ENCODE data around the gene DIS3L.
"Not testable (repeated sequence)": the region's sequence is repeated elsewhere in the genome, so short reads cannot be mapped to it uniquely, and the experiment has no call there.

DIS3L gene

DNA sequence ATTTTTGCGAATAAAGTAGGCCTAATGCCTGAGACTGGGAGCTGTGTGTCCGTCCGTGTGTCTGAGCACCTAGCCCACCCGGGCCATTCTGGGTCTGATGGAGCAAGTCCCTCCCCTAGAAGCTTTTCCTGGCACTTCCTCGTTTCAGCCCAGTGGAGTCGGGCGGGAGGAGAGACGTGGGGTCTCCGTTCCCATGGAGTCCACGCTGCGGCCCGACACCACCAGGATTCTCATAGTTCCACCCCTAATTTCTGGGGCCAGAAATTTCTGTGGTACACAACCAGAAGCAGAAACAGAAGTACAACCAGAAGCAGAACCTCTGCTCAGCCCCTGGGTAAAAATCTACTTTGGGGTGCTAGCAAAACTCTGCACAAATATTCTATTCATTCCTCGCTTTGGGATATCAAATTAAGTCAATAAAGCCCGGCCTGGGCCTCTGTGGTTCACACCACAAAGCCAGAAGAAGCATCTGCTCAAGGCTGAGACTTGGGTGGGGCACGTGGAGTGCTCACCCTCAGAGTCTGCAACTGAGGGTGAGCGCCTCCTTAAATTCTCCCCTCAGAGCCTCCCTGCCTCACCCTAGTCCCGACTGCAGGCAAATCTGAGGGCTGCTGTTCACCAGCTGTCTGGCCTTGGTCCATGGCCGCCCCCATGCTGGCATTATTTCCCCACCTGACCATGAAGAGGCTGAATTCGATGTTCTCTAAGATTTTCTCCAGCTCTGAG is 38.3 kb upstream of the DIS3L start:
- H3K27me3 ChIP-seq (ENCODE audit: control insufficient read depth, insufficient read depth, low read length): peaks cover 78% of the 10 kb centered on the region
- H3K4me3 ChIP-seq (ENCODE audit: low read depth, low read length): peak overlapping the region; percentile 78
- H3K27ac ChIP-seq (ENCODE audit: low read depth, low read length): no peak overlapping the region
- no peaks in the 10 kb centered on the region for H3K9me3 ChIP-seq (ENCODE audit: control insufficient read depth, insufficient read depth, low read length)
- H3K36me3 ChIP-seq (ENCODE audit: control insufficient read depth, insufficient read depth, low read length): no peaks in the 10 kb centered on the region
- H3K4me1 ChIP-seq (ENCODE audit: control insufficient read depth, insufficient read depth, low read length): peaks cover 22% of the 10 kb centered on the region
- no peak overlapping the region for H3K9ac ChIP-seq (ENCODE audit: low read depth, low read length)

DNA sequence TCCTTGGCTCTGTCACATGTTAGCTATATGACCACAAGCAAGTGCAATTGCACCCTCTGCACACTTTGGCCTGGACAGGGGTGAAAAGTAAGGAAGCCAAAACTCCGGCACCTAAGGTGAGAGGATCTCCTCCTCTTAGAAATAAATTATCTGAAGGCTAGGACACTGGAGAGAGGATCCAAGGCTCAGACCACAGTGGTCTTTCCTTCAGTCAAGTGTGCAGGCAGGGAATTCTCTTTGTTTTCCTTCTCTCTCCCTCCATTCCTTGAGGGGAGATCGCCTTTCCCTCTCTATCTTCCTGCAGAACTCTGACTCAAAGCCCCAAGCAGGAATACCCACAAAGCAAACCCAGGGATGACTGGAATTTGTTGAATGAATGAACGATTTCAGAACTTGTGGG is 36.7 kb upstream of the DIS3L start:
- H3K9me3 ChIP-seq (ENCODE audit: control insufficient read depth, insufficient read depth, low read length): no peaks in the 10 kb centered on the region
- H3K27ac ChIP-seq (ENCODE audit: low read depth, low read length): no peak overlapping the region
- peaks cover 62% of the 10 kb centered on the region for H3K27me3 ChIP-seq (ENCODE audit: control insufficient read depth, insufficient read depth, low read length)
- no peaks in the 10 kb centered on the region for H3K36me3 ChIP-seq (ENCODE audit: control insufficient read depth, insufficient read depth, low read length)
- H3K4me3 ChIP-seq (ENCODE audit: low read depth, low read length): no peak overlapping the region
- H3K4me1 ChIP-seq (ENCODE audit: control insufficient read depth, insufficient read depth, low read length): peaks cover 10% of the 10 kb centered on the region
- H3K9ac ChIP-seq (ENCODE audit: low read depth, low read length): no peak overlapping the region

DNA sequence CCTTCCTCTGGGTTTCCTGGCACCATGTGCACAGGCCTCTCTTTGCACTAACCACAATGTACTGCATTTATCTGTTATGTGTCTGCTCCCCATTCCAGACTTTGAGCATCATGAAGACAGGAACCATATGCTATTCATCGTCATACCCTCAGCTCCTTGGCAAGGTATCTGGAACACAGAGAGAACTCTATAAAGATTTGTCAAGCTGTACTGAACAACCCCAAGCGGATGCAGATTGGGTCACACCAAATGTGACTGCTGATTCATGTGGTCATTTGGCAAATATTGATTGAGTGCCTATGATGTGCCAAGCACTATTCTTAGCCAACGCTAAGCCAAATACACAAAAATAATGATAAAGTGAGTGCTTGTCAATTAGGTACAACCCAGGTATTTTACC is 32.3 kb upstream of the DIS3L start:
- Histone ChIP-seq H3K9ac (ENCODE audit: low read depth, low read length) (no peak overlapping the region), H3K27me3 (ENCODE audit: control insufficient read depth, insufficient read depth, low read length) (peaks cover 22% of the 10 kb centered on the region), H3K4me1 (ENCODE audit: control insufficient read depth, insufficient read depth, low read length) (no peaks in the 10 kb centered on the region), H3K36me3 (ENCODE audit: control insufficient read depth, insufficient read depth, low read length) (no peaks in the 10 kb centered on the region), H3K9me3 (ENCODE audit: control insufficient read depth, insufficient read depth, low read length) (peaks cover 10% of the 10 kb centered on the region; the same call in 1 of the 2 replicates), H3K27ac (ENCODE audit: low read depth, low read length) (no peak overlapping the region), H3K4me3 (ENCODE audit: low read depth, low read length) (no peak overlapping the region)

DNA sequence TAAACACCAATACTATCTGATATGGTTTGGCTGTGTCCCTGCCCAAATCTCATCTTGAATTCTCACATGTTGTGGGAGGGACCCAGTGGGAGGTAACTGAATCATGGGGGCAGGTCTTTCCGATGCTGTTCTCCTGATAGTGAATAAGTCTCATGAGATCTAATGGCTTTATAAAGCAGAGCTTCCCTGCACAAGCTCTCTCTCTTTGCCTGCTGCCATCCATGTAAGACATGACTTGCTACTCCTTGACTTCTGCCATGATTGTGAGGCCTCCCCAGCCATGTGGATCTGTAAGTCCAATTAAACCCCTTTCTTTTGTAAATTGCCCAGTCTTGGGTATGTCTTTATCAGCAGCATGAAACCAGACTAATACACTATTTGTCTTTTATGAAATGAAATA is 30.5 kb upstream of the DIS3L start:
- not testable (repeated sequence) for H3K27ac ChIP-seq (ENCODE audit: low read depth, low read length)

DNA sequence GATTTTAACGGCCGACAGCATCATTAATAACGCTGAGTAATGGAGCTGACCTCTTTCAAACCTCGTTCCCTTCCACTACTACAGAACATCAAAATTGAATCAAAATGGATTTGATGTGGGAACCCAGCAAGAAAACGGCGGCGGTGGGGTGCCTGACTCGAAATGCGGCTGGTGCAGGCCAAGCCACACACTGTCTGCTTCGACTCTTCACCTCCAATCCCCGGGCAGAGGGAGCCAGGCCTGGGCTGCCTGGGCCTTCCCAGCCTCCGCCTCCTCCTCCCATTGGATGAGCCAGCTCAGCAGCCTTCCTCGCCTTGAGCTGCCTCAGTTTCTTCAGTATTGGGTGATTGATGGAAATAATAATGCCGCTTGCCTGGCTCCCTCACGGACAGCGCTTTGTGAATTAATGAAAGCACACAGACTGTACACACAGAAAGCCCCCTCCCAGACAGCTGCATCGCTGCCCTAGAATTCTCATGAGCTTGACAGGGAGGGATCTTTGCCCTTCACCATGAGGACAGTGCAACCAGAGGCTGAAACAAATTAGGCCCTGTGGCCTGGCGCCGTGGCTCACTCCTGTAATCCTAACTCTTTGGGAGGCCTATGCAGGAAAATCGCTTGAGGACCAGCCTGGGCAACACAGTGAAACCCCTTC is 28.4 kb upstream of the DIS3L start:
- no peaks in the 10 kb centered on the region; the same call in 1 of the 2 replicates for H3K27me3 ChIP-seq (ENCODE audit: control insufficient read depth, insufficient read depth, low read length)
- H3K36me3 ChIP-seq (ENCODE audit: control insufficient read depth, insufficient read depth, low read length): no peaks in the 10 kb centered on the region
- no peak overlapping the region for H3K9ac ChIP-seq (ENCODE audit: low read depth, low read length)
- H3K9me3 ChIP-seq (ENCODE audit: control insufficient read depth, insufficient read depth, low read length): peaks cover 10% of the 10 kb centered on the region; the same call in 1 of the 2 replicates
- no peak overlapping the region for H3K4me3 ChIP-seq (ENCODE audit: low read depth, low read length)
- H3K4me1 ChIP-seq (ENCODE audit: control insufficient read depth, insufficient read depth, low read length): peaks cover 3% of the 10 kb centered on the region; the same call in 1 of the 2 replicates
- H3K27ac ChIP-seq (ENCODE audit: low read depth, low read length): no peak overlapping the region

More for the DNA sequence above, 30.5 kb upstream of the DIS3L start:
- not testable (repeated sequence) for H3K9me3 ChIP-seq (ENCODE audit: control insufficient read depth, insufficient read depth, low read length); H3K4me1 ChIP-seq (ENCODE audit: control insufficient read depth, insufficient read depth, low read length); H3K9ac ChIP-seq (ENCODE audit: low read depth, low read length); H3K27me3 ChIP-seq (ENCODE audit: control insufficient read depth, insufficient read depth, low read length); H3K4me3 ChIP-seq (ENCODE audit: low read depth, low read length); H3K36me3 ChIP-seq (ENCODE audit: control insufficient read depth, insufficient read depth, low read length)

DNA sequence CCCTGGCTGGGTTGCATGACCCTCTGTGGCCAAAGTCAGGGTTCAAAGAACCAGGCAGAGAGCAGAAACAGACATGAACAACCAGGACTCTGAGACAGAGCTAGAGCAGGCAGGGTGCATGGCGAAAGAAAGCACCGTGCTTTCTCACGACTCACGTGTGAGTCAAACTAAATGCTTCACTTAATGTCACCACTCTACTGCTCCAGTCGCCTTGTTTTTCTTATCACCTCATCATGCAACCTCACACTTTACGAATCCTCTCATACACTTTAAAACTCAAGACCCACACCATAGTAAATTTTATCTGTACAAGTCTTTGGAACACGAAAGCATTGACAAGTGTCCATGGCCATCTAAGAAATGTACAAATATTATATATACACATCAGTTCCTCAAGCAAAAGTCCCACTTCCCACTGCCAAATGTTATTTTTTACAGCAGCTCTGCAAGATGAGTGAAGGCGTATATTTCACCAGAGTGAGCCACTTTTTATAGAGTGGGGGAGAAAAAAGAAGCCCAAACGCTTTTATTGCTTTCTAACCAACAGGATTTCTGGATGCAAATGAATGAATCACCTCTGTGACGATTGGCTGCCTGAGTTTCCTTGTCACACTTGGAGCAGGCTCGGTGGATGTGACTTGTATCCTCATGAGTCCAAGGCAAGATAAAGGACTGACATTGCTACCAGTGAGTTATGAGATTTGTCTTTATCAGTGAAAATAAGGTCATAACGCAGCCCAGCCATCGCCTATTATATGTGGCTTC is 23.9 kb upstream of the DIS3L start:
- Histone ChIP-seq H3K27ac (ENCODE audit: low read depth, low read length) (no peak overlapping the region), H3K27me3 (ENCODE audit: control insufficient read depth, insufficient read depth, low read length) (no peaks in the 10 kb centered on the region), H3K4me1 (ENCODE audit: control insufficient read depth, insufficient read depth, low read length) (peaks cover 7% of the 10 kb centered on the region), H3K9me3 (ENCODE audit: control insufficient read depth, insufficient read depth, low read length) (no peaks in the 10 kb centered on the region), H3K4me3 (ENCODE audit: low read depth, low read length) (no peak overlapping the region), H3K36me3 (ENCODE audit: control insufficient read depth, insufficient read depth, low read length) (no peaks in the 10 kb centered on the region), H3K9ac (ENCODE audit: low read depth, low read length) (no peak overlapping the region)

DNA sequence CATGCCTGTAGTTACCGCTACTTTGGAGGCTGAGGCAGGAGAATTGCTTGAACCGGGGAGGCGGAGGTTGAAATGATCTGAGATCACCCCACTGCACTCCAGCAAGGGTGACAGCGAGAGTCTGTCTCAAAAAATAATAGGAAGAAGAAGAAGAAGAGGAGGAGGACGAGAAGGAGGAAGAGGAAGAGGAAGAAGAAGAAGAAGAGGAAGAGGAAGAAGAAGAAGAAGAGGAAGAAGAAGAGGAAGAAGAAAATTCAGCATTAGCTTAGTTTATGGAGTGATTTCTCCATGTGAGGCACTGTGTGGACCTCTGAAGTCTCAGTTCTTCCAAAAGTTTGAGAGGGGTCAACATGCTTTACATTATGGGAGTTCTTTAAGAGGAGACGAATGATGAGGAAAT is 22.4 kb upstream of the DIS3L start:
- Histone ChIP-seq H3K27ac (ENCODE audit: low read depth, low read length) (no peak overlapping the region), H3K9me3 (ENCODE audit: control insufficient read depth, insufficient read depth, low read length) (no peaks in the 10 kb centered on the region; the same call in 1 of the 2 replicates), H3K27me3 (ENCODE audit: control insufficient read depth, insufficient read depth, low read length) (no peaks in the 10 kb centered on the region), H3K9ac (ENCODE audit: low read depth, low read length) (no peak overlapping the region), H3K4me1 (ENCODE audit: control insufficient read depth, insufficient read depth, low read length) (peaks cover 7% of the 10 kb centered on the region), H3K36me3 (ENCODE audit: control insufficient read depth, insufficient read depth, low read length) (no peaks in the 10 kb centered on the region), H3K4me3 (ENCODE audit: low read depth, low read length) (no peak overlapping the region)

DNA sequence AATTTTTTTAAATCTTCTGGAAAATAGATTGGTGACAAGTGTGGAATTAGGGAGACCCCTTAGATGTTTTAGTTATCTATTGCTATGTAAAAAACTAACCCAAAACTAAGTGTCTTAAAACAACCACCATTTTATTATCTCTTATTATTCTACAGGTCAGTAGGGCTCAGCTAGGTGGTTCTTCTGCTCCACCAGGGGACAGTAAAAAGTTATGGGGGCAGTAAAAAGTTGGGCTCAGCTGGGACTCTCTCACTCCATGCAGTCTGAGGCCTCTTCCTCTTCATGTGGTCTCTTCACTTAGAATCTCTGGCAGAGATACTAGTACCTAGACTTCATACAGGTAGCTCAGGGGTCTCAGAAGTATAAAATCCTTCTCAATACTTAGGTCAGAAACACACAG is 18.0 kb upstream of the DIS3L start:
- Histone ChIP-seq H3K27ac (ENCODE audit: low read depth, low read length) (no peak overlapping the region), H3K36me3 (ENCODE audit: control insufficient read depth, insufficient read depth, low read length) (no peaks in the 10 kb centered on the region), H3K27me3 (ENCODE audit: control insufficient read depth, insufficient read depth, low read length) (no peaks in the 10 kb centered on the region), H3K4me1 (ENCODE audit: control insufficient read depth, insufficient read depth, low read length) (peaks cover 4% of the 10 kb centered on the region), H3K4me3 (ENCODE audit: low read depth, low read length) (no peak overlapping the region), H3K9ac (ENCODE audit: low read depth, low read length) (no peak overlapping the region), H3K9me3 (ENCODE audit: control insufficient read depth, insufficient read depth, low read length) (no peaks in the 10 kb centered on the region; the same call in 1 of the 2 replicates)

DNA sequence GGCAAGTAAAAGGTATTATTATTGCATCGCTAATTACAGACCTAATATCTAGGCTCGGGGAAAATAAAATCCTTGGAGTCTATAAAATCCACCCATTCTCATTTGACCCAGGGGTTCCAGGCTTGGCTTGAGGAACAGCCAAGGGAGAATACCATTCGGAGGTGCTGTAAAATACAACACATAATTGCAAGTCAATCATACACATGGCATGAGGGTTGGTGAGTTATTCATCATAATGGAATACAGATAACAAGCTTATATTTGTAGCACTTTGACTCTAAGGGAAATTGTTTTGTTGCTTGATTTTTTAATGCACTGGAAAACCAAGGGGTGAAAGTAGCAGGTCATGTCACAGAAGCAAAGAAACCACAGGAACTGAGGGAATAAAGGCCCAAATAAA is 16.8 kb upstream of the DIS3L start:
- Histone ChIP-seq H3K9me3 (ENCODE audit: control insufficient read depth, insufficient read depth, low read length) (no peaks in the 10 kb centered on the region; the same call in 1 of the 2 replicates), H3K36me3 (ENCODE audit: control insufficient read depth, insufficient read depth, low read length) (no peaks in the 10 kb centered on the region), H3K9ac (ENCODE audit: low read depth, low read length) (no peak overlapping the region), H3K4me3 (ENCODE audit: low read depth, low read length) (no peak overlapping the region), H3K4me1 (ENCODE audit: control insufficient read depth, insufficient read depth, low read length) (peaks cover 1% of the 10 kb centered on the region), H3K27ac (ENCODE audit: low read depth, low read length) (no peak overlapping the region), H3K27me3 (ENCODE audit: control insufficient read depth, insufficient read depth, low read length) (no peaks in the 10 kb centered on the region)

DNA sequence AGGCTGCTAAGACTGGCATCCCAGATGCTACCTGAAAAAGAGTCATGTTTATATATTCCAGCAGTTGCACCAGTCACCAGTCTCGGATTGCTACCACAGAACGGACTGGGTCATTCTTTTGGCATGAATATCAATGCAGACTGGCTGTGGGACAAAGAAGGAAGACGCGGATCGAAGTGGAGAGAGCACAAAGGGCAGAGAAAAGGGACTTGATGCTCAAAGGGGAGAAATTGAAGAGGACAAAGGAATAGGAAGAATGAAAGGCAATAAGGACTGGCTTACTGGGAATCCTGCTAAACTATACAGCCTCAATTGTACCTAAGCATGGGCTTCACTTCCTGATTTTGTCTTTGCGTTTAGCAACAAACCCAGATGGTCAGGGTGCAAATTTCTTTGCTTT is 15.3 kb upstream of the DIS3L start:
- Histone ChIP-seq H3K4me1 (ENCODE audit: control insufficient read depth, insufficient read depth, low read length) (no peaks in the 10 kb centered on the region), H3K9ac (ENCODE audit: low read depth, low read length) (no peak overlapping the region), H3K27me3 (ENCODE audit: control insufficient read depth, insufficient read depth, low read length) (no peaks in the 10 kb centered on the region), H3K36me3 (ENCODE audit: control insufficient read depth, insufficient read depth, low read length) (no peaks in the 10 kb centered on the region), H3K9me3 (ENCODE audit: control insufficient read depth, insufficient read depth, low read length) (no peaks in the 10 kb centered on the region; the same call in 1 of the 2 replicates), H3K4me3 (ENCODE audit: low read depth, low read length) (no peak overlapping the region), H3K27ac (ENCODE audit: low read depth, low read length) (no peak overlapping the region)

DNA sequence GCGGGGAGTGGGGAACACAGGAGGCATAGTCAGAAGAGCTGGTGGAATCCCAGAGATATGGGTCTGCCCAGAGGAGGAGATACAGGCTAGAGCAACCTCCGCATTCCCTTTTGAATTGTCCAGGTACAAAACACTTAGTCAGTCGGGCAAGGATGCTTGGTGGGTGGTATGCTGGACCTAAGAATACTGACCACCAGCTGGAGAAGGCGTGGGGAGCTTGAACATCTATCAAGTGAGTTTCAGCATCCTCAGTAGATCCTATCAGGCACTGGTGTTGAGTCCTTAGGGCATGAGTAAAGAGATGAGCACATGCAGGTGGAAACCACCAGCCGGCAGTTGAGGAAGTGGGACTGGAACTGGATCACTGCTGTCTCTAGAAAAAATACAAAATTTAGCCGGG is 14.7 kb upstream of the DIS3L start:
- Histone ChIP-seq H3K4me3 (ENCODE audit: low read depth, low read length) (no peak overlapping the region), H3K27ac (ENCODE audit: low read depth, low read length) (no peak overlapping the region), H3K9me3 (ENCODE audit: control insufficient read depth, insufficient read depth, low read length) (no peaks in the 10 kb centered on the region; the same call in 1 of the 2 replicates), H3K9ac (ENCODE audit: low read depth, low read length) (no peak overlapping the region), H3K27me3 (ENCODE audit: control insufficient read depth, insufficient read depth, low read length) (no peaks in the 10 kb centered on the region), H3K36me3 (ENCODE audit: control insufficient read depth, insufficient read depth, low read length) (no peaks in the 10 kb centered on the region), H3K4me1 (ENCODE audit: control insufficient read depth, insufficient read depth, low read length) (no peaks in the 10 kb centered on the region)
